GM10248 (cell line): ENCODE data around the gene THSD8.

Source experiments
- CTCF ChIA-PET: fragments of 300-600 bp; sonication (Branson Sonifier 250); formaldehyde crosslinking; extraction: SDS; loops from one replicate; lab custom pipeline; 2021; ENCODE audit warnings: antibody characterized with exemption; lab: Yijun Ruan, JAX
- POLR2A ChIA-PET: fragments of 350-650 bp; sonication (Branson Sonifier 250); formaldehyde crosslinking; extraction: SDS; loops from one replicate; lab custom pipeline; 2020; ENCODE audit warnings: antibody characterized with exemption; lab: Yijun Ruan, JAX
- DNase-seq: peaks from one replicate; pipeline ENCODE4 v3.0.0; 2012; ENCODE audit errors: extremely low spot score
- CTCF ChIP-seq: IDR thresholded peaks from 2 replicates; pipeline ENCODE4 v1.5.1; 2012; ENCODE audit warnings: mild to moderate bottlenecking, low read depth; ENCODE audit errors: extremely low read depth, missing control alignments, control extremely low read depth

Gene THSD8

GRCh38 chr19:12778017-12778904 lies 23.6 kb upstream of the THSD8 start:
- TF ChIP-seq CTCF = no peak
- ChIA-PET POLR2A (interaction anchor here (0.6 to 3.9 kb wide), 5 partner anchors 11 to 166 kb away, joined by 3 to 110 read pairs (median 5); partner anchors contain the start of gene JUNB), CTCF (interaction anchor here (0.6 to 11.6 kb wide), 15 partner anchors 9 to 718 kb away, joined by 3 to 399 read pairs (median 5); partner anchors contain the start of genes JUNB, PRDX2, RNASEH2A and THSD8)
- peak; percentile 61 for DNase-seq

GRCh38 chr19:12778905-12779161 lies 23.0 kb upstream of the THSD8 start:
- no peak for TF ChIP-seq CTCF
- CTCF ChIA-PET = interaction anchor here (0.9 to 11.6 kb wide), 9 partner anchors 9 to 101 kb away, joined by 3 to 399 read pairs (median 54); partner anchors contain the start of genes JUNB, PRDX2, RNASEH2A and THSD8
- no peak for DNase-seq
- POLR2A ChIA-PET = interaction anchor here (0.6 to 3.9 kb wide), 4 partner anchors 10 to 165 kb away, joined by 5 to 110 read pairs (median 7); partner anchors contain the start of gene JUNB

GRCh38 chr19:12779162-12779993 lies 22.5 kb upstream of the THSD8 start:
- no peak for DNase-seq
- CTCF ChIA-PET = interaction anchor here (1.1 to 11.6 kb wide), 8 partner anchors 8 to 102 kb away, joined by 3 to 399 read pairs (median 58); partner anchors contain the start of genes JUNB, PRDX2, RNASEH2A and THSD8
- POLR2A ChIA-PET = interaction anchor here (0.6 to 3.9 kb wide), 4 partner anchors 10 to 165 kb away, joined by 5 to 110 read pairs (median 7); partner anchors contain the start of gene JUNB
- peak; percentile 10 for TF ChIP-seq CTCF

- ChIA-PET CTCF (interaction anchor here (11.6 kb wide), 1 partner anchor 16 kb away, joined by 399 read pairs; the partner anchor contains the start of genes JUNB, PRDX2, RNASEH2A and THSD8), POLR2A (interaction anchor here (1.2 to 2.0 kb wide), 2 partner anchors 10 to 14 kb away, joined by 4 to 70 read pairs; partner anchors contain the start of gene JUNB)
- TF ChIP-seq CTCF = no peak
- no peak for DNase-seq
These were observed 19.8 kb upstream of the THSD8 start for GRCh38 chr19:12782174-12782423.

- ChIA-PET CTCF (interaction anchor here (1.0 to 11.6 kb wide), 2 partner anchors 16 to 22 kb away, joined by 6 to 399 read pairs; partner anchors contain the start of genes JUNB, PRDX2, RNASEH2A and THSD8), POLR2A (interaction anchor here (1.2 to 2.0 kb wide), 2 partner anchors 9 to 13 kb away, joined by 4 to 70 read pairs; partner anchors contain the start of gene JUNB)
- peak; percentile 7 for TF ChIP-seq CTCF
- peak; percentile 82 for DNase-seq
These were observed 19.2 kb upstream of the THSD8 start for GRCh38 chr19:12782424-12783290.
